ENCODE results near the gene HCK.

HCK gene

GRCh38 chr20:32053648-32054047 is 1.6 kb downstream of the HCK start:
- Histone ChIP-seq H3K9ac (ENCODE audit: low read length) (peak overlapping the region; percentile 83), H3K27me3 (ENCODE audit: low read length) (no peaks in the 10 kb centered on the region), H3K4me3 (ENCODE audit: insufficient read depth, low read length, poor library complexity, severe bottlenecking) (no peak overlapping the region), H3K9me2 (replicated peaks; ENCODE audit: insufficient read depth, low read length) (no peaks in the 10 kb centered on the region), H3K4me2 (ENCODE audit: low read depth, low read length, poor library complexity, severe bottlenecking) (peak overlapping the region; percentile 95), H3K79me2 (ENCODE audit: insufficient read depth, low read length) (peaks cover 41% of the 10 kb centered on the region), H3F3A (ENCODE audit: insufficient read depth) (peaks cover 31% of the 10 kb centered on the region), H4K20me1 (ENCODE audit: low read depth, low read length) (no peaks in the 10 kb centered on the region), H3K27ac (ENCODE audit: low read depth, low read length) (peak overlapping the region; percentile 80), H3K36me3 (ENCODE audit: low read length) (peaks cover 9% of the 10 kb centered on the region; the same call in 1 of the 2 replicates), H2AFZ (ENCODE audit: low read depth, low read length, severe bottlenecking) (no peak overlapping the region), H3K9me3 (ENCODE audit: insufficient read depth, low read length) (no peaks in the 10 kb centered on the region)
- TF ChIP-seq EZH2phosphoT487 (conservative IDR thresholded peaks at IDR 0.05; ENCODE audit: low read length): no peak
- TF ChIP-seq, protein P1, sequence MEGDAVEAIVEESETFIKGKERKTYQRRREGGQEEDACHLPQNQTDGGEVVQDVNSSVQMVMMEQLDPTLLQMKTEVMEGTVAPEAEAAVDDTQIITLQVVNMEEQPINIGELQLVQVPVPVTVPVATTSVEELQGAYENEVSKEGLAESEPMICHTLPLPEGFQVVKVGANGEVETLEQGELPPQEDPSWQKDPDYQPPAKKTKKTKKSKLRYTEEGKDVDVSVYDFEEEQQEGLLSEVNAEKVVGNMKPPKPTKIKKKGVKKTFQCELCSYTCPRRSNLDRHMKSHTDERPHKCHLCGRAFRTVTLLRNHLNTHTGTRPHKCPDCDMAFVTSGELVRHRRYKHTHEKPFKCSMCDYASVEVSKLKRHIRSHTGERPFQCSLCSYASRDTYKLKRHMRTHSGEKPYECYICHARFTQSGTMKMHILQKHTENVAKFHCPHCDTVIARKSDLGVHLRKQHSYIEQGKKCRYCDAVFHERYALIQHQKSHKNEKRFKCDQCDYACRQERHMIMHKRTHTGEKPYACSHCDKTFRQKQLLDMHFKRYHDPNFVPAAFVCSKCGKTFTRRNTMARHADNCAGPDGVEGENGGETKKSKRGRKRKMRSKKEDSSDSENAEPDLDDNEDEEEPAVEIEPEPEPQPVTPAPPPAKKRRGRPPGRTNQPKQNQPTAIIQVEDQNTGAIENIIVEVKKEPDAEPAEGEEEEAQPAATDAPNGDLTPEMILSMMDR (IDR thresholded peaks at IDR 0.05; ENCODE audit: insufficient read depth, low read length, poor library complexity, severe bottlenecking): no peak

DNA sequence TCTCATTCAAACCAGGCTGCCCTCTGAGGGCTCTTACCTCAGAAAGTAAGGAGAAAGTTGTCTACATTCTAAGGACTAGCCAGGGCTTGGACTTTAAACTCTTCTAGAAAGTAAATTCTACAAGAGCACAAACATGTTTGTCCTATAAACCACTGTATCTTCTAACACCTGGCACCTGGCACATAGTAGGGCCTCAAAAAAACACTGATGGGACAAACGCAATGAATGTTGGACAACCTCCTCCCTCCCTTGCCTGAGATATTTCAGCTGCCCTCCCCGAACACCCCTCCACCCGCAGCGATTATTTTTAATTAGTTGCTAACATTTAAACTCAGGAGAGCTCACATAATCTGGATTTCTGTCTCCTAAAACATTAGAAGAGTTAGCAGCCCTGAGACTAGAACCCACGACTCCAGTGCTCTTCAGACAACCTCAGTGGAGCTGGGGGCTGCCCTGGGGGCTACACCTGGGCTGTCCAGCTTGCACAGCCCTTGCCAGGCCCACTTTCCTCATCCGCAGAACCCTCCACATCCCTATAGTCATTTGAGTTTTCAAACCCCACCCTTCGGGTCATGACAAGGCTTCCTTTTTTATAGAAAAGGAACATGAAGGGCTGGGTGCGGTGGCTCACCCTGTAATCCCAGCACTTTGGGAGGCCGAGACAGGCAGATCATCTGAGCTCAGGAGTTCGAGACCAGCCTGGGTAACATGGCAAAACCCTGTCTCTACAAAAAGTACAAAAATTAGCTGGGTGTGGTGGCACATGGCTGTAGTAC is 4.9 kb downstream of the HCK start:
- H3K9ac ChIP-seq (ENCODE audit: low read length): no peak overlapping the region
- no peaks in the 10 kb centered on the region for H3K9me3 ChIP-seq (ENCODE audit: insufficient read depth, low read length)
- H3K4me3 ChIP-seq (ENCODE audit: insufficient read depth, low read length, poor library complexity, severe bottlenecking): no peak overlapping the region
- H2AFZ ChIP-seq (ENCODE audit: low read depth, low read length, severe bottlenecking): no peak overlapping the region
- H3K9me2 ChIP-seq (replicated peaks; ENCODE audit: insufficient read depth, low read length): no peaks in the 10 kb centered on the region
- H4K20me1 ChIP-seq (ENCODE audit: low read depth, low read length): no peaks in the 10 kb centered on the region
- peaks cover 54% of the 10 kb centered on the region for H3K79me2 ChIP-seq (ENCODE audit: insufficient read depth, low read length)
- peaks cover 22% of the 10 kb centered on the region; the same call in 1 of the 2 replicates for H3F3A ChIP-seq (ENCODE audit: insufficient read depth)
- H3K36me3 ChIP-seq (ENCODE audit: low read length): peaks cover 9% of the 10 kb centered on the region; the same call in 1 of the 2 replicates
- no peaks in the 10 kb centered on the region for H3K27me3 ChIP-seq (ENCODE audit: low read length)
- TF ChIP-seq EZH2phosphoT487 (conservative IDR thresholded peaks at IDR 0.05; ENCODE audit: low read length): no peak
- TF ChIP-seq, protein P1 (IDR thresholded peaks at IDR 0.05; ENCODE audit: insufficient read depth, low read length, poor library complexity, severe bottlenecking): no peak
- peak overlapping the region; percentile 56; the same call in 1 of the 2 replicates for H3K27ac ChIP-seq (ENCODE audit: low read depth, low read length)
- peak overlapping the region; percentile 36 for H3K4me2 ChIP-seq (ENCODE audit: low read depth, low read length, poor library complexity, severe bottlenecking)

GRCh38 chr20:32057656-32058184 is 5.7 kb downstream of the HCK start:
- H3K27me3 ChIP-seq (ENCODE audit: low read length): no peaks in the 10 kb centered on the region
- peak overlapping the region; percentile 56; the same call in 1 of the 2 replicates for H3K27ac ChIP-seq (ENCODE audit: low read depth, low read length)
- no peak overlapping the region for H2AFZ ChIP-seq (ENCODE audit: low read depth, low read length, severe bottlenecking)
- no peaks in the 10 kb centered on the region for H3K9me2 ChIP-seq (replicated peaks; ENCODE audit: insufficient read depth, low read length)
- peaks cover 54% of the 10 kb centered on the region for H3K79me2 ChIP-seq (ENCODE audit: insufficient read depth, low read length)
- H3K36me3 ChIP-seq (ENCODE audit: low read length): peaks cover 9% of the 10 kb centered on the region; the same call in 1 of the 2 replicates
- H3F3A ChIP-seq (ENCODE audit: insufficient read depth): peaks cover 27% of the 10 kb centered on the region
- no peak overlapping the region for H3K4me3 ChIP-seq (ENCODE audit: insufficient read depth, low read length, poor library complexity, severe bottlenecking)
- no peak overlapping the region for H3K4me2 ChIP-seq (ENCODE audit: low read depth, low read length, poor library complexity, severe bottlenecking)
- no peaks in the 10 kb centered on the region for H3K9me3 ChIP-seq (ENCODE audit: insufficient read depth, low read length)
- H3K9ac ChIP-seq (ENCODE audit: low read length): no peak overlapping the region
- TF ChIP-seq, protein P1 (IDR thresholded peaks at IDR 0.05; ENCODE audit: insufficient read depth, low read length, poor library complexity, severe bottlenecking): no peak
- no peak for TF ChIP-seq EZH2phosphoT487 (conservative IDR thresholded peaks at IDR 0.05; ENCODE audit: low read length)
- no peaks in the 10 kb centered on the region for H4K20me1 ChIP-seq (ENCODE audit: low read depth, low read length)
